Hindlimb muscle (tissue), 1 donor: ENCODE measurements around the gene HECTD2. TPM values are rescaled to one million over a fixed set of nuclear protein-coding genes. Genes with fewer than 3 reads are reported as not detected.
"Not testable (repeated sequence)": the region's sequence is repeated elsewhere in the genome, so short reads cannot be mapped to it uniquely, and the experiment has no call there.

Experiments used
- DNase-seq: peaks from one replicate; pipeline ENCODE4 v3.0.0-alpha.2; 2013
- polyA plus RNA-seq: library from polyadenylated mRNA; unstranded; fragments of 120-200 nt; gene quantifications from one replicate; pipeline ENCODE4 v1.2.1, GENCODE V29; 2013; ENCODE audit not compliant: insufficient read length

Gene HECTD2
- polyA plus RNA-seq, 1 donor: 14.1 TPM

DNA sequence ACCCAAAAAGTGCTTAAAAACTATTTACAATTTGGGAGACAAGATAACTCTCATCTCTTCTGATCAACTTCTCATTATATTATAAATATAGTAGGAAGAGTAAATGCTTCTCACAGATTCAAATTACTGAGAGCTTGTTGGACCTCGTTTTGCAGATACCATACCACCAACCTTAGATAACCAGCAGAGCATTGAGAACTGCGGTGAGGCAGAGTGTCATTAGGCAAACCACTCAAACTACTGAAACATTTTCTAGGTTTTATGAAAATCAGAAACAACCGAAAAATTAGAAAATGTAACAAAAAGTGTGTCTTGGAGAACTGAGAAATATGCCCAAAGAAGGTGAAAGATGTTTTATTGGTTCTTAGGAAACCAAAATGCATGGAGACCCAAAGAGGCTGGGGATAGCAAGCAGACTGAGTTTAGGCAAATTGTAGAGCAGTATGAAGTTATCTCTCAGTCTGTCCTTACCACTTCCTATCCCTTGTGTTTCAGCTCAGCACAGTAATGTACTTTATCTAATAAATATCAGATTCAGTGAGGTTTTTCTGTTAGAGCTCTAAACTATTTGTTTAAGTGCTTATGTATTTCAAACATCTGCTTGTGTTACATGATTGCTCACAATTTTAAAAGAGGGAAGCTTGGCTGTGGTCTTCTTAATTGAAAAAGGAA, 77.9 kb downstream of the HECTD2 start:
- no peak for DNase-seq

GRCh38 chr10:91493313-91493712, 83.2 kb downstream of the HECTD2 start:
- no peak for DNase-seq

DNA sequence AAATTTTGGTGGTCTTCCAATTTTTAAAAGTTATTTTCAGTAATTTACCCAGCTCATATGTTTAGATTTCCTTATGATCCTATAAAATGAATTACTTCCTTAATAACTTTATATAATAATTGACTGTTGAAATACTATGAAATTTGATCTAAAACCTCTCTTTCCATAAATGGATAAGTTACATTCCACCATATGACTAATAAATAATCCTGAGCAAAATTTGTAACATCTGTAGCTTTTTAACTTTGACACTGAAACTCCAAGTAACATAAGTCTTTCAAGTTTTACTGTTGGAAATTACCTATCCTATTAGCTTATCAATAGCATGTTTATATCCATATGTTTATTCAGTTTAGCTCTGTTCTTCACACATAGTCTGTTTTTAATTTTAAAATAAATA, 85.3 kb downstream of the HECTD2 start:
- no peak for DNase-seq

DNA sequence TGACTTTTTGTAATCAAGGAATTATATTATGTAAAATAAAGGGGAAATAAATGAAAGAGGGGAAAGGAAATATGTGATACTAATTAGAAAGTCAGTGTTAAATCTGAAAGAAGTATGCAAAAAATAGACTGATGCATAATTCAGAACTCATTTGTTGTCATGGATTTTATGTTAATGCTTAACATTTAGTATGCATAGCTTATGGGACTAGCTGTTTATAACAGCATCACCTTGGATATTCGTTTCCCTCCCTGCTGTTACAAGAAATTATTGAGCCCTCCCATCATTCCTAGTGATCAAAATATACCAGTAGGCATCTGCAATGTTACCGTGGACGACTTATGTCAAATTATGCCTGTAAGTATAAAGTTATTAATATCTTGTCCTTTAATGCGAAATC, 85.9 kb downstream of the HECTD2 start:
- DNase-seq: no peak

GRCh38 chr10:91511549-91512330, 101.6 kb downstream of the HECTD2 start:
- no peak for DNase-seq

DNA sequence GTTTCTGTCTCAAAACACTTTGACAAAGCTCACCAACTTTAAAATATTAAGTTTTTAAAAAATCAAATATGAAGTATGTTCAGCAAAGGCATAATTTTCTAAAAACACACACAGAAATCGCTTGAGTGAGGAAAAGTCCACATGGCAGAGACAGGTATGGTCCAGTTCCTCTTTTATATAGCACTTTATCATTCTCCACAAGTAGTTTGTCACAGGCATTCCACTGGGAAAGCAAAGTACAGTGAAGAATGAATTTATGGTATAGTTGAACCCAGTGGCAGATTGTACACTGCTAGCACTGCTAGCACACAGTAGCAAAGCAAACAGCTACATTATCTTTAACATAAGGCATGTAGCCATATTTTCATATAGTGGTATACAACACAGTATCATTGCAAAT, 102.3 kb downstream of the HECTD2 start:
- DNase-seq: no peak

- no peak for DNase-seq
These were observed 103.7 kb downstream of the HECTD2 start for GRCh38 chr10:91513598-91514424.

- no peak for DNase-seq
These were observed 104.6 kb downstream of the HECTD2 start for GRCh38 chr10:91514787-91515186.

DNA sequence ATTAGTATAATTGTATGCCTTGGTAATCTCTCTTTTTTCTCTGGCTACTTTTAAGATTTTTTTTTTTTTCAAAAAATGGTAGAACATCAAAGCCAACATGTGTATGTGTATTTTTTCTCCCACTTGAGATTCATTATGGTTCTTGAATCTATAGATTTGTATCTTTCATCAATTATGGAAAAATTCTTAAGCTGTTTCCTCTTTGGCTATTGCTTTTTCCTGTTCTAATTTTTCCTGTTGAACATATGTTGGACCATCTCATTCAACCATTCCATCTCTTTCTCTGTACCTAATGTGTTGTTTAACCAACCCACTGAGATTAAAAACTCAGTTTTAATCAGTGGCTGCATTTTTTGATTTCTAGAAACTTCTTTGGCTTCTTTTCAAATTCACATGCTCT, 107.2 kb downstream of the HECTD2 start:
- DNase-seq: no peak

GRCh38 chr10:91519899-91520514, 109.9 kb downstream of the HECTD2 start:
- DNase-seq: no peak

DNA sequence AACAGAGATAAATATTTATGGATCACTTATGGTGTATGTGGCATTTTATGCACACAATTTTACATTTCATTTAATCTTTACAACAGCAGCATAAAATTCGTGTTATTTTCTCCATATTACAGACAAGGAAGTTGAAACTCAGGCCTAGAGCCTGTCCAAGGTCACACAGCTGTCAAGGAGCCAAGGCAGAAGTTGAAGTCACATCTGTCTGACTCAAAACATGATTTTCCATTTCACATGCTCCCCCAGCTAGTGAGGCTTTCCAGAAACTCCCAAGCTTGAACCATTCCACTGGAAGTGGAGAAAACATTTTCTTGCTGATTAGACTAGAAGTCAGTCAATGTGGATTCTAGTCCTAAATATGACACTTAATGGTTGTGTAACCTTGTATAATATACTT, 110.5 kb downstream of the HECTD2 start:
- DNase-seq: peak; percentile 80

GRCh38 chr10:91521439-91521838, 111.3 kb downstream of the HECTD2 start:
- no peak for DNase-seq

DNA sequence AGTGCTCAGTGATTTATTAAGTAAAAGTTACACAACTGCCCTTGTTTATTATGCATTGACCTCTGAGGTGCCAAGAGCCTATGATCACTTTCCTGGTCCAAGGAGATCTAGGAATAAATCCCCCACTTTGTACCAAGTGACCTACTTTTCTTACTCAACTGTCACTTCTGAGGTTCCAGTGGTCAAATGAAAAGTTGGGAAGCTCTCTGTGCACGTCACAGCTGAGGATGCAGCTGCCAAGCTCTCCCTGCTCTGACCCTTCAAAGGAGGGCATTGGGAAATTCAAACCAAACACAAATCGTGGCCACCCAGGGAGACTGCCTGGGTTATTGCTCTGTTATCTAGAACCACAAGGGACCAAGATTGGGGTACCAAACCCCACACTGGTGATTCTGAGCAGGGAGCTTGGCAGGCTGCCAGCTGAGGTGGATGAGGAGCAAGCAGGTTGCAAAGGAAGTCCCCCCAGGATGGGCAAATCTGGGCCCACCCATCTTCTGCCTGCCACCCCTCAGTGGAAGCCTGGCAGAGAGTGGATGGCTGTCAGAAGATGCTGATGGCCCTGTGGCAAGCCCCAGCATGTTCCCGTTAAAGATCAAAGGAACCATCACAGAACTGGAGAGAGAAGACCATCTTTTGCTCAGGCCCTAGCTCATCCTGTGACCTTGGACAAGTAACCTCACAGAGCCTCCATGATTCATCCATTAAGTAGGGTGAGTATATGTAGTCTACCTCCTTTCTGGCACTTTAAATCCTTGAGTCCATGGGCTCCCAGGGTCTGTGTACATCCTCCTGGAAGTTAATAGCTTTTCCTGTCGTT, 116.0 kb downstream of the HECTD2 start:
- no peak for DNase-seq

GRCh38 chr10:91528080-91528479, 117.9 kb downstream of the HECTD2 start:
- DNase-seq: no peak

GRCh38 chr10:91528768-91529167, 118.6 kb downstream of the HECTD2 start:
- no peak for DNase-seq

DNA sequence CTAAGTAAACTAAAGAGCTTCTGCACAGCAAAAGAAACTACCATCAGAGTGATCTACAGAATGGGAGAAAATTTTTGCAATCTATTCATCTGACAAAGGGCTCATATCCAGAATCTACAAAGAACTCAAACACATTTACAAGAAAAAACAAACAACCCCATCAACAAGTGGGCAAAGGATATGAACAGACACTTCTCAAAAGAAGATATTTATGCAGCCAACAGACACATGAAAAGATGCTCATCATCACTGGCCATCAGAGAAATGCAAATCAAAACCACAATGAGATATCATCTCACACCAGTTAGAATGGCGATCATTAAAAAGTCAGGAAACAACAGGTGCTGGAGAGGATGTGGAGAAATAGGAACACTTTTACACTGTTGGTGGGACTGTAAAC, 124.6 kb downstream of the HECTD2 start:
- DNase-seq: not testable (repeated sequence)

DNA sequence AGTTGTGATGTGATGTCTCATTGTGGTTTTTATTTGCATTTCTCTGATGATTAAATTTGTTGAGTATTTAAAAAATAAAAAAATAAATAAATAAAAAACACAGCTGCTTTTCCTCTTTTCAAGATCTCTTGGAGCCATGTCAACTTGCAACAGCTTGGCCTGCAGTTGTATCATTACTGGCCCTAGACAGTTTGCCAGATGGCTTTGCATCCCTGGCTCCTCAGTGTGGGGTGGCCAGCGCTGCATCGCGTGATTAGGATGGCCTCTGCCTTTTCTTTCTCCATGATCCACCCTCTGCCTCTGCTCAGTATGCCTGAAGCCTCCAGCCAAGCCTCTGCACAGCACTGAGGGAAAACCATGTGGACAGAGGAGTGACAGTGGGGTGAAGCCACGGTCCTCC, 126.0 kb downstream of the HECTD2 start:
- DNase-seq: peak; percentile 70

- no peak for DNase-seq
These were observed 126.6 kb downstream of the HECTD2 start for GRCh38 chr10:91536733-91537132.

- DNase-seq: no peak
These were observed 127.7 kb downstream of the HECTD2 start for GRCh38 chr10:91537614-91538383.

GRCh38 chr10:91539930-91540329, 129.8 kb downstream of the HECTD2 start:
- DNase-seq: no peak

DNA sequence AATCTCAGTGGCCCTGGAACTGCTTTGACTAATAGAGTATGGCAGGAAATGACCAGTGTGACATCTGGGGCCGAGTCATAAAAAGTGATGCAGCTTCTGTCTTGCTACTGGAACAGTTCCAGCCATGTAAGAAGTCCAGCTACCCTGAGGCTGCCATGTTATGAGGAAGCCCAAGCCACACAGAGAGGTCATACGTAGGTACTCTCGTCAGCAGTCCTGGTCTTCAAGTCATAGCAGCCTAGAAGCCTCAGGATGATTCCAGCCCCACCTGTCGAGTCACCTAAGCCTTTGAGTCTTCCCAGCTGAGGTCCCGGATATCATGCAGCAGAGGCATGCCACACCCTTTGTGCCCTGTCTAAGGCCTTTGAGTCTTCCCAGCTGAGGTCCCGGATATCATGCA, 130.6 kb downstream of the HECTD2 start:
- DNase-seq: no peak
